ENCODE data around the gene TRAF3IP1.
"Not testable (repeated sequence)": the region's sequence is repeated elsewhere in the genome, so short reads cannot be mapped to it uniquely, and the experiment has no call there.

- not testable (repeated sequence) for TF ChIP-seq CTCF, POLR2A (IDR thresholded peaks at IDR 0.05)
Observed at GRCh38 chr2:238335591-238335990, 15.3 kb downstream of the TRAF3IP1 start.
